ENCODE data around the gene NF2.
A peak's percentile ranks its signal among the peaks of the same experiment; 100 is the strongest.
"Not testable (repeated sequence)": the region's sequence is repeated elsewhere in the genome, so short reads cannot be mapped to it uniquely, and the experiment has no call there.

Gene NF2

GRCh38 chr22:29603358-29604075 is at the start of gene NF2:
NF2 (plus strand) TSS chr22:29603633; CDS start chr22:29603999, 366 bp downstream.
- peak; percentile 99 for DNase-seq

- no peak for DNase-seq
Measured at GRCh38 chr22:29555065-29555644, 48.3 kb upstream of the NF2 start.

GRCh38 chr22:29559030-29559429 is 44.4 kb upstream of the NF2 start:
- DNase-seq, result no peak

DNA sequence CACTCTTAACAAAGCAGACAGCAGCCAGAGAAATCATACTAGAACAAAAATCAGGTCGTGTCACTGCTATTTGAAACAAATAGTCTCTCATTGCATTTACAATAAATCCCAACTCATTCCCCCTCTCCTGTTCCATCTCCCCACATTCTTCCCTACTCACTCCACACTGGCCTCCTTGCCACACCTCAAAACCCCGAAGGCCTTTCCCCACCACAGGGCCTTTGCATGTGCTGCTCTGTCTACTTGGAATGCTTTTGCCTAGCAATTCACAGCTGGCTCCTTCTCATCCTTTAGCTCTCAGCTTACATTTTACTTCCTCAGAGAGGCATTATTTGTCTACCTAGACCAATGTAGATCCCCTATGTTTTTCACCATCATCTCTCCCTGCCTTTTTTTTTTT is 43.6 kb upstream of the NF2 start:
- DNase-seq, result no peak

DNA sequence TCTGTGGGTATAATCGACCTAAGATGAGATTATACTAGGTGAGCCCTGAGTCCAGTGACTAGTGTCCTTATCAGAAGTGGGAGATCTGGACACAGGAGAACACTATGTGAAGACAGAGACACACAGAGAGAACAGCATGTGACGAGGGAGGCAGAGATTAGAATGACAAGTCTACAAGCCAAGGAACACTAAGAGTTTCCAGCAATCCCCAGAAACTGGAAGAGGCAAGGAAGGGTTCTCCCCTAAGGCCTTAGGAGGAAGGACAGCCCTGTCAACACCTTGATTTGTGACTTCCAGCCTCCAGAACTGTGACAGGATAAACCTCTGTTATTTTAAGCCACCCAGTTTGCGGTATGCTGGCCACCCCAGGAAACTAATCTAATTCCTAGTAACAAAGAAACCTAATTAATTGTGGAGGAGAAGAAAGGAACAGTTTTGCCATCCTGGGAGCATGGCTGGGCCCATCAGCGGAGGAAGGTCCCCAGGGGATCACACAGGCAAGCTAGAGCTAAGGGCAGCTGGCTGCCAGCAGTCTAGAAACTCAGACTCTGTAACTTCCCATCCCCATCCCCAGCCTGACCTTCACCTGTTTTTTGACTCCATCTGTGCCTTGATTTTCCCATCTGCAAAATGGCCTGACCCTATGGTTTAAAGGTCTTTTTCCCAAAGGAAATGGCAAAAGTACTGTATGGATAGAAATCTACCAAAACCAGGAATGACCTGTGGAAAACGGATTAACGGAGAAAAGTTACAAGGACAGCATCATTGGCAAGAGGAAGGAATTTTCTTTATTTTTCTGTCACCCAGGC is 39.6 kb upstream of the NF2 start:
- DNase-seq, result no peak

- not testable (repeated sequence) for DNase-seq
Measured at GRCh38 chr22:29566513-29566912, 36.9 kb upstream of the NF2 start.

GRCh38 chr22:29567338-29567737 is 36.1 kb upstream of the NF2 start:
- no peak for DNase-seq

- DNase-seq, result no peak
Measured at GRCh38 chr22:29569011-29569678, 34.3 kb upstream of the NF2 start.

DNA sequence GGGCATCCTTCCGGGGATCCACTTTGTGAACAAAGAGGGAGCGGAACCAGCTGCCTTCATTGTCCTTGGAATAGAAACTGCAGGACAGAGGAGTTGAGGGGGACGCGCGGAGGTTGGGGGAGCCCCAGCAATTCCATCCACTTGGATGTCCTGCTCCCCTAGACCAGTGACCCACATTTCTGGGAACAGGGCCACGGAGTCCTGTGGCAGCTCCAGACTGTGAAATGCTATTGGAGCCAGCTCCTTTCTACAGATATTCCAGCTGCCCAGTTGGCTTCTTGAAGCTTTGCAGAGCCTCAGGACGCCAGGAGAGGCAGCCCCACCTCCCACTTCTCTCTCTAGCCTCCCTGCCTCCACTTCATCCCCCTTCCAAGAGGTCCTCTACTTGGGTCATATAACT is 33.0 kb upstream of the NF2 start:
- DNase-seq, result no peak

DNA sequence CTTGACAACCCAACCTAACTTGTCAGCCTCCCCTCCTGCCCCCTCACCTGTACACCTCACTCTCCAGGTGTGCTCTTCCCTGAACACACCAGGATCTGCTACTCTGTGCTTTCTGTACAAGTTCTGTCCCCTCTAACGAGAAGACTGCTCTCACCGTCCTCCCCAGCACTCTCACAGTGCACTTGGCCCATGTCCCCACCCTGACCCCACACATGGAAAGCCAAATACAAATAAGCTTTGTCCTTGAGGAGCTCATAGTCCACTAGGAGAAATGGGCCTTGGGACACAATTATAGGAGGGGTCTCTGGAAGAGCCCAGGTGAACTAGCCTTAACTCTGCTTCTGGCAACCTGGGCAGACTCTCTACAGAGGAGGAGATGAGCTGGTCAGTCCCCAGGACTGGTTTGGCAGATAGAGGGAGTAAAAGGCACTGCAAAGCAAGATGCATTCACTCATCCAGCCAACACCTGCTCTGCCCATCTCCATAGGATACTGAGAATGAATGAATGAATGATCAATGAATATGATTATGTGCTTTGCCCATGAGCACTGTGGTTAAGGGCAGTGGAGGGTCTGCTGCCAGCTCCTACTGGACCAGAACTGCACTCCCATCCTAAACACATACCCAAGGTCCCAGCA is 32.4 kb upstream of the NF2 start:
- no peak for DNase-seq

DNA sequence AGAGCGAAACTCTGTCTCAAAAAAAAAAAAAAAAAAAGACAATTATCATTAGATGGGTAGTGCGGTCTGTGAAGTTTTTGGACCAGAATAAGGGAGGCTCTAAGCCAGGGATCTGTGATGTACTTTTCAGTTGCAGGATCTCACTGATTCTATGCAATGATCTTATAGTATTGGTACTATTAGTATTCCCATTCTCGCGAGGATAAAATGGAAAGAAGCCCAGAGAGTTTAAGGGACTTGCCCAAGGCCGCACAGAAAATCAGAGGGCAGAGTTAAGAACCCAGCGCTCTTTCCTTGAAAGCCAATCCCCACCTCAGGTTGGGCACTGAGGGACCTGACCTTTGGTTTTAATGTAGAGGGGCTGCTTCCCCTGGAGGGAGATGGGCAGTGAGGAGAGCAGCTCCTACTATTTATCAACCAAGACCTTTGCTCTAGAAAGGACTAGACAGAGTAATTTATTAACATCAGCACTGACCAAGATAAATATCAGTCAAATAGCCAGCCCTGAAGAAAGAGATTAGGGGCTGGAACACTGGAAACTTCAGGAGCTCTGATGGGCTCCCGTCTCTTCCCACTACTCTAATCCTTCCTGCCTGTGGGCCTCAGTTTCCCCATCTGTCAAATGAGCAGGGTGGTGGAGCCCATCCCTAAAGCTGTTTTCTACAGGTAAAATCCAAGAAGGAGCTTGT is 28.5 kb upstream of the NF2 start:
- no peak for DNase-seq

DNA sequence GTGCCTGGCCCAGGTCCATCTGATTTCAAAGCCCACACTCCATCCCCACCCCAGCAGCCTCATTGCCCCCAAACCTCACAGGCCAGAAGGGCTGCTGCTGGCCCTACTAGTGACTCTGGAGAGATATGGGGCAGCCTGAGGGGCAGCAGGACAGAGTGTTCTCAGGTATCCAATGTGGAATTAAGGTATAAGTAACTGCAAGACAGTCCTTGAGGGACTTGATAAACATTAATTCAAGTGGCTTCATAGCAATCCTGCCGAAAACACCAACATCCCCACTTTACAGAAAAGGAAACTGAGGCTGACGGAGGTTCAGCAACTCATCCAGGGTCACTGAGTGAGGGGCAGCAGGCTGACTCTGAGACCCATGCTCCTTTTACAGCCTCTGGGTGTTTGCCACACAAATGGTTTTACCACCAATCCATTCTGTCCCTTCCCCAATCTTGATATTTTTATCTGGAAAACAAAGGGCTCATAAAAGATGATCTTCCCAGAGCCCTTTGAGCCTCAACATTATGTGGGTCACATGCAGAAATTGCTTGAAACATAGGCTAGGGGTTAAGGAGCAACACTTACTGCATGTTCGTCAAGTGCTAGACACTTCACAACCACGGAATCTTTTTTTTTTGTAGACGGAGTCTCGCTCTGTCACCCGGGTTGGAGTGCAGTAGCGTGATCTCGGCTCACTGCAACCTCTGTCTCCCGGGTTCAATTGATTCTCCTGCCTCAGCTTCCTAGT is 24.8 kb upstream of the NF2 start:
- no peak for DNase-seq

GRCh38 chr22:29580200-29580810 is 23.1 kb upstream of the NF2 start:
- no peak for DNase-seq

GRCh38 chr22:29581799-29582198 is 21.6 kb upstream of the NF2 start:
- DNase-seq, result no peak

- DNase-seq, result no peak
Measured at GRCh38 chr22:29584975-29585374, 18.5 kb upstream of the NF2 start.

DNA sequence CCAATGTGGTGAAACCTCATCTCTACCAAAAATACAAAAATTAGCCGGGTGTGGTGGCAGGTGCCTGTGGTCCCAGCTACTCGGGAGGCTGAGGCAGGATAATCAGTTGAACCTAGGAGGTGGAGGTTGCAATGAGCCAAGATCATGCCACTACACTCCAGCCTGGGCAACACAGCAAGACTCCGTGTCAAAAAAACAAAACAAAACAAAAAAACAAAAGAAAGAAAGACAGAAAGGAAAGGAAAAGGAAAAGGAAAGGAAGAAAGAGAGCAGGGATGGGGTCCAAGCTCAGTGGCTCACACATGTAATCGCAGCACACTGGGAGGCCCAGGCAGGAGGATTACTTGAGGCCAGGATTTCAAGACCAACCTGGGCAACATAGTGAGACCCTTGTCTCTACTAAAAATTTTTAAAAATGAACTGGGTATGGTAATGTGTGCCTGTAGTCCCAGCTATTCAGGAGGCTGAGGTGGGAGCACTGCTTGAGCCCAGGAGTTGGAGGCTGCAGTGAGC is 17.2 kb upstream of the NF2 start:
- not testable (repeated sequence) for DNase-seq

DNA sequence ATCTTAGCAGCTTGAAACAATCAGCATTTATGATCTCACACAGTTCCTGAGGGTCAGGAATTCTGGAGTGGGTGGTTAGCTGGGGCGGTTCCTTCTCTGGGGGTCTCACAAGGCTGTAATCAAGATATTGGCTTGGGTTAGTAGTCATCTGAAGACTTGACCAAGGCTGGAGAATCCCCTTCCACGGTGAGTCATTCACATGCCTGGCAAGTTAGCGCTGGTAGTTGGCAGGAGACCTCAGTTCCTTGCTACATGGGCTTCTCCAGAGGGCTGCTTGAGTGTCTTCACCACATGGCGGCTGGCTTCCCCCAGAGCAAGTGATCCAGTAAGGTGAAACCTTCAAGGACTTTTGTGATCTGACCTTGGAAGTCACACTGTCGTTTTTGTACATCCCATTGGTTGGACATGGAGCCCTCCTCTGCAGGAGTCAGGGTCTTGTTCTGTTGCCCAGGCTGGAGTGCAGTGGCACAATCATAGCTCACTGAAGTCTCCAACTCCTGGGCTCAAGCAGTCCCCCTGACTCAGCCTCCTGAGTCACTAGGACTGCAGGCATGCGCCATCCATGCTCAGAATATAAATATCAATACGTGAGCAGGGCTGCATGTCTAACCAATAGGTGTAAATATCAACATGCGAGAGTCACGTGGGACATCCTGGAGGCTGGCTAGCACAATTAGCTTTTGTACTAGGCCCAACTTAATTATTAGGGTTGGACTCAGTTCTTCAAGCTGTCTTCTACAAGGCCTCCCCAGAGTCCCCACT is 15.3 kb upstream of the NF2 start:
- no peak for DNase-seq

- no peak for DNase-seq
Measured at GRCh38 chr22:29593923-29594322, 9.5 kb upstream of the NF2 start.

GRCh38 chr22:29594447-29594846 is 9.0 kb upstream of the NF2 start:
- DNase-seq, result not testable (repeated sequence)

- DNase-seq, result no peak
Measured at GRCh38 chr22:29596408-29596807, 7.0 kb upstream of the NF2 start.
